Ovary (tissue), 9 donors: ENCODE results near the gene ITPK1. TPM values are rescaled to one million over a fixed set of nuclear protein-coding genes. Genes with fewer than 3 reads are reported as not detected.

Experiments used
- DNase-seq, 5 donors: peaks; one replicate each; pipeline ENCODE4 v3.0.0-alpha.2; 2019 to 2020
- H3K27ac ChIP-seq, 2 donors: fragments of 200-600 bp; one replicate each; pipeline versions ENCODE4 v1.5.1 to v1.8.0; 2019 to 2022
- H3K27me3 ChIP-seq: fragments of 200-600 bp; one replicate; pipeline ENCODE4 v1.8.0; 2022
- H3K36me3 ChIP-seq: fragments of 200-600 bp; sonication (generic); one replicate; pipeline ENCODE4 v1.5.1; 2019
- H3K4me1 ChIP-seq: one replicate; pipeline ENCODE4 v1.8.1; 2013; ENCODE audit warnings: mild to moderate bottlenecking, moderate library complexity; ENCODE audit not compliant: insufficient read depth
- H3K4me3 ChIP-seq: fragments of 200-600 bp; sonication (generic); one replicate; pipeline ENCODE4 v1.5.1; 2017
- H3K9me3 ChIP-seq, 2 donors: fragments of 200-600 bp in 1 of 2; sonication (generic) in 1 of 2; one replicate each; pipeline versions ENCODE4 v1.5.1 to v1.8.1; 2013 to 2019; ENCODE audit warnings: mild to moderate bottlenecking in 1 of 2, moderate library complexity in 1 of 2
- EP300 ChIP-seq: sonication (generic); formaldehyde crosslinking; IDR thresholded peaks from one replicate; pipeline ENCODE4 v1.6.1; 2017; ENCODE audit warnings: antibody characterized with exemption
- POLR2A ChIP-seq: fragments of 450-650 bp; IDR thresholded peaks from one replicate; pipeline ENCODE4 v1.6.1; 2017; ENCODE audit warnings: antibody characterized with exemption, mild to moderate bottlenecking, moderate library complexity
- WGBS, 3 donors: extraction: QIAGEN DNeasy Blood & Tissue Kit in 1 of 3; methylation state at CpG; one replicate each; pipeline versions ENCODE4 v1.1.5 to v1.1.7; 2013 to 2017; 5-methylcytosine and 5-hydroxymethylcytosine counted together
- intact Hi-C, 4 donors: fragments of 100-400 bp; cut with DNase I; formaldehyde crosslinking; loops; one replicate each; pipeline versions ENCODE4 v1.11.0 to v1.15.1; 2022 to 2023
- polyA plus RNA-seq, 2 donors: library from polyadenylated mRNA; stranded (reverse); fragments of 200-250 nt in 1 of 2; fragments of 350-450 nt in 1 of 2; fragmentation: Illumina TruSeq in 1 of 2; extraction: RNeasy Lipid Tissue Mini Kit (QIAGEN cat#74804) in 1 of 2; gene quantifications; one replicate each; pipeline ENCODE4 v1.2.3, GENCODE V29; 2013 to 2014
- total RNA-seq, 7 donors: library from RNA; depleted of rRNA in 2 of 7; stranded (reverse); fragments of >200 nt in 2 of 7; fragmentation: NEBNext Ultra II Directional in 3 of 7; extraction: Animal tissue kit (Norgen Biotek cat#: 25700) in 3 of 7; gene quantifications; one replicate each; pipeline versions ENCODE4 v1.1.0 to v1.2.4, GENCODE V29; 2016 to 2023
- TF ChIP-seq, protein P1 (sequence below), 3 donors: fragments of 450-650 bp in 2 of 3; fragments of 200-600 bp in 1 of 3; IDR thresholded peaks; one replicate each; pipeline versions ENCODE4 v1.5.1 to v1.8.0; 2016 to 2022; ENCODE audit warnings: antibody characterized with exemption in 3 of 3, mild to moderate bottlenecking in 1 of 3
- donor health status: DM: no; HTN: no; CAD: no; lungs with moderate emphysema.
- donor health status: DM: no; HTN: no; CAD: no.
- donor health status: Bipolar disorder and iron deficiency.
- donor health status: DM: yes; HTN: yes; CAD: no.
- donor health status: DM: no; HTN: no; CAD: no.
- donor health status: DM: yes; HTN: yes; CAD: no.

The ITPK1 gene
- total and polyA plus RNA-seq, 9 donors, result 23.6 to 57.8 (median 49.3) TPM

DNA sequence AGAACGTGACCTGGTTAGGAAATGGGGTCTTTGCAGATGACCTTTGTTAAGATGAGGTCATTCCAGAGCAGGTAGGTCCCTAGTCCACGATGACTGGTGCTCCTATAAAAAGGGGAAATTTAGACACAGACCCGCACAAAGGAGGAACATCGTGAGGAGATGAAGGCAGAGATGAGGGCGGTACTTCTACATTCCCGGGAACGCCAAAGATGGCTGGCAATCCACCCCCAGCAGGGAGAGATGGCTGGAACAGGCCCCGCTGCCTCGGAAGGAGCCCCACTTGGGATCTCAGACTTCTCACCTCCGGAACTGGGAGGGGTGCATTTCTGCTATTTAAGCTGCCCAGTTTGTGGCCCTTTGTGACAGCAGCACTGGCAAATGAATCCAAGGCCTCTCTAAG, 85.0 kb downstream of the ITPK1 start:
- no peaks in the 10 kb centered on the region for H3K36me3 ChIP-seq
- 90 to 96% (median 95%) methylated on average over 10 of the region's 10 CpGs for WGBS, 3 donors
- H3K4me1 ChIP-seq, result peaks cover 4% of the 10 kb centered on the region
- no peak for TF ChIP-seq POLR2A
- TF ChIP-seq EP300, result no peak
- TF ChIP-seq, protein P1, sequence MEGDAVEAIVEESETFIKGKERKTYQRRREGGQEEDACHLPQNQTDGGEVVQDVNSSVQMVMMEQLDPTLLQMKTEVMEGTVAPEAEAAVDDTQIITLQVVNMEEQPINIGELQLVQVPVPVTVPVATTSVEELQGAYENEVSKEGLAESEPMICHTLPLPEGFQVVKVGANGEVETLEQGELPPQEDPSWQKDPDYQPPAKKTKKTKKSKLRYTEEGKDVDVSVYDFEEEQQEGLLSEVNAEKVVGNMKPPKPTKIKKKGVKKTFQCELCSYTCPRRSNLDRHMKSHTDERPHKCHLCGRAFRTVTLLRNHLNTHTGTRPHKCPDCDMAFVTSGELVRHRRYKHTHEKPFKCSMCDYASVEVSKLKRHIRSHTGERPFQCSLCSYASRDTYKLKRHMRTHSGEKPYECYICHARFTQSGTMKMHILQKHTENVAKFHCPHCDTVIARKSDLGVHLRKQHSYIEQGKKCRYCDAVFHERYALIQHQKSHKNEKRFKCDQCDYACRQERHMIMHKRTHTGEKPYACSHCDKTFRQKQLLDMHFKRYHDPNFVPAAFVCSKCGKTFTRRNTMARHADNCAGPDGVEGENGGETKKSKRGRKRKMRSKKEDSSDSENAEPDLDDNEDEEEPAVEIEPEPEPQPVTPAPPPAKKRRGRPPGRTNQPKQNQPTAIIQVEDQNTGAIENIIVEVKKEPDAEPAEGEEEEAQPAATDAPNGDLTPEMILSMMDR (IDR thresholded peaks at IDR 0.05), result no peak
- H3K27me3 ChIP-seq, result no peaks in the 10 kb centered on the region
- H3K4me3 ChIP-seq, result no peak overlapping the region
- DNase-seq, result no peak
- no peaks in the 10 kb centered on the region for H3K9me3 ChIP-seq
- intact Hi-C loops, result no loop called here
- H3K27ac ChIP-seq, result no peak overlapping the region

DNA sequence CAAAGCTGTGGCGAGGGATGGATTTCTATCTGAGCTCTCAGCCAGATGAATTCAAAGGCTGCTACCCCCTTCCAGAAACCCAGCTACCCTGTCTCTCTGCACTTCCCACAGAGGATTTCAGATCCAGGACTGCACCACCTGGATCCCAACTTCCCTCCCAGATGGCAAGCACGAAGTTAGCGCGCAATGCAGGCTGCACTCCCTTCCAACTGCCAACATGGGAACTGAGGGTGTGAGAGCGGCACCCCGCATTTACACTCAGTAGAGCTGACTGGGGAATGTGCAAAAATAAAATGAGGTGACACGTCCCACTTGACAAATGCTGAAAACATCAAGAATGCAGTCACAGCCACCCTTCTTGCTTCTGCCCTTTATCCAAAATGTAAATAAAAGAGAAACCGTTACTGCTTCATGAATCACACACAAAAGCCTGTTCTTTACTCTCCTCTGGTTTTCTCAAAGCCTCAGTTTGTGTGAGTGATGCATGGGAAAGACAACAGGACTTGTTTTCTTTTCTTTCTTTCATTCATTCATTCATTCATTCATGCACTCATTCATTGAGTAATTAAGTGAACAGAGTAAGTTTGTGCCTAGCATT, 85.7 kb downstream of the ITPK1 start:
- 90 to 95% (median 92%) methylated on average over 8 of the region's 8 CpGs for WGBS, 3 donors

DNA sequence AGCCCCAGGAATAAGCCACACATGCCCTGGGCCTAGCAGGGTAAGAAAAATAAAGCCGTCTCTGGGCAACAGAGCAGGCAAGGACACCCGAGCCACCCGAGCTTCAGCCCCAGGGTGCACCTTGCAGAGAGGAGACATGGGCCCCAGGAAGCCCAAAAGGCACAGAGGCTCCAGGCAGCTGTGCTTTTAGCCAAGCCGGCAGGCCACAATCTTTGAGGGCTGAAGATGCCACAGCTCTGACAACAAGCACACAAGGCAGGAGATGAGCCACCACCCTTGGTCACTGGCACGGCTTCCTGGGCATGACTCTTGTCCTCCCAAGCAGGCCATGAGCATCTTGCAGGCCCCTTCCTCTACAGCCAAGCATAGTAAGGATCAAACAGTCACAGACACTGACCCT, 86.3 kb downstream of the ITPK1 start:
- no peak for DNase-seq
- TF ChIP-seq, protein P1 (IDR thresholded peaks at IDR 0.05), result no peak
- TF ChIP-seq POLR2A, result no peak
- no peak for TF ChIP-seq EP300
- WGBS, 3 donors, result 94 to 100% (median 96%) methylated on average over 5 of the region's 5 CpGs
- Histone ChIP-seq H3K27ac (no peak overlapping the region), H3K4me1 (peaks cover 3% of the 10 kb centered on the region), H3K4me3 (no peak overlapping the region), H3K36me3 (no peaks in the 10 kb centered on the region), H3K27me3 (no peaks in the 10 kb centered on the region), H3K9me3 (no peaks in the 10 kb centered on the region)
- intact Hi-C loops, result no loop called here

More for the DNA sequence above, 85.7 kb downstream of the ITPK1 start:
- intact Hi-C loops, result no loop called here
- H3K36me3 ChIP-seq, result no peaks in the 10 kb centered on the region
- no peak overlapping the region for H3K27ac ChIP-seq
- no peak for DNase-seq
- H3K27me3 ChIP-seq, result no peaks in the 10 kb centered on the region
- H3K4me1 ChIP-seq, result peaks cover 3% of the 10 kb centered on the region
- TF ChIP-seq, protein P1 (IDR thresholded peaks at IDR 0.05), result no peak
- TF ChIP-seq POLR2A (no peak), EP300 (no peak)
- H3K9me3 ChIP-seq, result no peaks in the 10 kb centered on the region
- no peak overlapping the region for H3K4me3 ChIP-seq

DNA sequence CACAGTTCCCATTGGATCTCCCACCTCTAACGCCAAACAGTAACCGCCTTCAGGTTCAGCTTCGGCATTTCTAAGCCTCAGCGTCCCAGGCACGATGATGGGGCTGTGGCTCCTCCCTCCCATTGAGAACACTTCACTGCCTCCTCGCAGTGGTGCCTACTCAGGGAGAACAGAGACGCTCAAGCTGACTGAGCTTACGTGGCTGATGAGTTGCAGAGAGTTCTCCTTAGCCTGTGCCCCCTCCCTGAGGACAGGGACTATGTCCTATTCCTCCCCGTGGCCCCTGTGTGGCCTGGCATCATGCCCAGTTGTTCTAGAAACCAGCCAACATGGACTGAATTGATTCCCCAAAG, 87.0 kb downstream of the ITPK1 start:
- Histone ChIP-seq H3K4me3 (no peak overlapping the region), H3K27ac (no peak overlapping the region), H3K36me3 (no peaks in the 10 kb centered on the region), H3K9me3 (no peaks in the 10 kb centered on the region), H3K4me1 (peaks cover 3% of the 10 kb centered on the region), H3K27me3 (no peaks in the 10 kb centered on the region)
- DNase-seq, result no peak
- TF ChIP-seq POLR2A, result no peak
- no peak for TF ChIP-seq EP300
- TF ChIP-seq, protein P1 (IDR thresholded peaks at IDR 0.05), result no peak
- WGBS, 3 donors, result 93 to 95% (median 95%) methylated on average over 9 of the region's 9 CpGs
- intact Hi-C loops, result no loop called here
